Measurements from ENCODE around the gene RANBP9. TPM values are rescaled to one million over a fixed set of nuclear protein-coding genes. Genes with fewer than 3 reads are reported as not detected.

RANBP9 gene
- total and polyA plus RNA-seq, 4 experiments from 2014 or later: 3.4 to 52.9 (median 29.9) TPM

DNA sequence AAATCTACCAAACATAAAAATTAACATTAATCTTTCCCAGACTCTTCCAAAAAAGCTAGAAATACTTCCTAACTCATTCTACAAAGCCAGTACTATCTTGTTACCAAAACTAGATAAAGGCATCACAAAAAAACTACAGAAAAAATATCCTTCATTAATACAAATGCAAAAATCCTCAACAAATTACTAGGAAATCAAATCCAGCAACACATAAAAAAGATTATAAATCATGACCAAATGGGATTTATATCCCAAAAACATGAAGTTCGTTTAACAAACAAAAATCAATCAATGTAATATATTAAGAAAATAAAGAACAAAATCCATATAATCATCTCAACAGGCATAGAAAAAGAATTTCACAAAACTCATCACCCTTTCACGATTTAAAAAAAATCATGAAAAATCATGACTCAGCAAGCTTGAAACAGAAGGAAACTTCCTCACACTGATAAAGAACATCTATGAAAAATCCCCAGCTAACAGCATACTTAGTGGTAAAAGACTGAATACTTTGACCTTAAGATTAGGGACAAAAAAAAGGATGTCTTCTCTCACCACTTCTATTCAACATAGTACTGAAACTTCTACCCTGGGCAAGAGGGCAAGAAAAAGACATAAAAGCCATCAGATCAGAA is 43.2 kb downstream of the RANBP9 start:
- Mint-ChIP-seq H3K4me1 (peaks cover 63 to 90% (median 81%) of the 10 kb centered on the region in 4 donors), H3K36me3 (peaks cover 8 to 13% of the 10 kb centered on the region in 2 donors), H3K4me3 (peak overlapping the region in 6 of 8 donors; percentile 17 to 70 (median 59)), H3K27me3 (no peaks in the 10 kb centered on the region), H3K27ac (peak overlapping the region in 4 of 7 donors; percentile 16 to 70 (median 44)), H3K9me3 (peaks cover 0 to 4% (median 0%) of the 10 kb centered on the region in 8 donors)
- CTCF ChIA-PET (ENCODE audit: partially characterized antibody): interaction anchor here (0.5 to 1.9 kb wide), 3 partner anchors 9 to 100 kb away, joined by 3 to 4 read pairs (median 3); partner anchors contain the start of gene NOL7
- Histone ChIP-seq H3K27me3 (ENCODE audit: insufficient read depth, low read length) (no peaks in the 10 kb centered on the region), H3K36me3 (ENCODE audit: insufficient read depth, low read length) (no peaks in the 10 kb centered on the region), H3K4me1 (ENCODE audit: insufficient read depth, low read length) (peaks cover 89% of the 10 kb centered on the region), H3K27ac (ENCODE audit: low read depth, low read length) (no peak overlapping the region), H3K4me3 (ENCODE audit: low read length in 2 of 2) (no peak overlapping the region), H3K9me3 (ENCODE audit: control insufficient read depth in 1 of 2, low read length in 2 of 2) (no peaks in the 10 kb centered on the region)
- POLR2A ChIA-PET (ENCODE audit: partially characterized antibody): interaction anchor here (1.8 kb wide), 1 partner anchor 20 kb away, joined by 5 read pairs; no protein-coding TSS in a partner anchor
- peak in 1 of 5 donors; percentile 15 for DNase-seq
- intact Hi-C loops (cut with micrococcal nuclease): no loop called here

GRCh38 chr6:13667655-13668054 is 44.0 kb downstream of the RANBP9 start:
- Mint-ChIP-seq H3K27ac (peak overlapping the region in 1 of 7 donors; percentile 90), H3K4me1 (peaks cover 63 to 90% (median 81%) of the 10 kb centered on the region in 4 donors), H3K4me3 (peak overlapping the region in 2 of 8 donors; percentile 38 to 67)

GRCh38 chr6:13666194-13667105 is 45.2 kb downstream of the RANBP9 start:
- H3K9me3 ChIP-seq (ENCODE audit: control insufficient read depth in 1 of 2, low read length in 2 of 2): no peaks in the 10 kb centered on the region
- peak overlapping the region in 6 of 7 donors; percentile 1 to 84 (median 50) for H3K27ac Mint-ChIP-seq
- H3K36me3 ChIP-seq (ENCODE audit: insufficient read depth, low read length): no peaks in the 10 kb centered on the region
- H3K27ac ChIP-seq (ENCODE audit: low read depth, low read length): no peak overlapping the region
- no peak for DNase-seq
- H3K27me3 Mint-ChIP-seq: no peaks in the 10 kb centered on the region
- ChIA-PET CTCF (ENCODE audit: partially characterized antibody) (interaction anchor here (1.9 kb wide), 1 partner anchor 11 kb away, joined by 4 read pairs; no protein-coding TSS in a partner anchor), POLR2A (ENCODE audit: partially characterized antibody) (interaction anchor here (1.3 to 1.8 kb wide), 2 partner anchors 11 to 22 kb away, joined by 3 to 5 read pairs; no protein-coding TSS in a partner anchor)
- H3K36me3 Mint-ChIP-seq: peaks cover 6 to 7% of the 10 kb centered on the region in 2 donors
- no peaks in the 10 kb centered on the region for H3K27me3 ChIP-seq (ENCODE audit: insufficient read depth, low read length)
- H3K4me1 ChIP-seq (ENCODE audit: insufficient read depth, low read length): peaks cover 88% of the 10 kb centered on the region
- peaks cover 0 to 4% (median 0%) of the 10 kb centered on the region in 8 donors for H3K9me3 Mint-ChIP-seq
- H3K4me3 ChIP-seq (ENCODE audit: low read length in 2 of 2): no peak overlapping the region
- intact Hi-C loops (cut with micrococcal nuclease): loop anchor here (1.0 kb wide), 1 partner anchor 15 kb away; no protein-coding TSS in a partner anchor
- peaks cover 65 to 90% (median 81%) of the 10 kb centered on the region in 4 donors for H3K4me1 Mint-ChIP-seq
- peak overlapping the region in 6 of 8 donors; percentile 2 to 50 (median 42) for H3K4me3 Mint-ChIP-seq

More at GRCh38 chr6:13667655-13668054, 44.0 kb downstream of the RANBP9 start:
- Histone ChIP-seq H3K27ac (ENCODE audit: low read depth, low read length) (no peak overlapping the region), H3K4me1 (ENCODE audit: insufficient read depth, low read length) (peaks cover 89% of the 10 kb centered on the region), H3K27me3 (ENCODE audit: insufficient read depth, low read length) (no peaks in the 10 kb centered on the region), H3K4me3 (ENCODE audit: low read length in 2 of 2) (no peak overlapping the region), H3K9me3 (ENCODE audit: control insufficient read depth in 1 of 2, low read length in 2 of 2) (no peaks in the 10 kb centered on the region), H3K36me3 (ENCODE audit: insufficient read depth, low read length) (no peaks in the 10 kb centered on the region)
- no peak for DNase-seq
- Mint-ChIP-seq H3K36me3 (peaks cover 6 to 7% of the 10 kb centered on the region in 2 donors), H3K27me3 (no peaks in the 10 kb centered on the region), H3K9me3 (peaks cover 0 to 4% (median 0%) of the 10 kb centered on the region in 8 donors)
- ChIA-PET POLR2A (ENCODE audit: partially characterized antibody) (interaction anchor here (1.3 to 1.8 kb wide), 2 partner anchors 12 to 20 kb away, joined by 3 to 5 read pairs; no protein-coding TSS in a partner anchor), CTCF (ENCODE audit: partially characterized antibody) (interaction anchor here (1.2 to 1.9 kb wide), 2 partner anchors 10 to 52 kb away, joined by 3 to 4 read pairs; partner anchors contain the start of gene NOL7)
- intact Hi-C loops (cut with micrococcal nuclease): no loop called here

DNA sequence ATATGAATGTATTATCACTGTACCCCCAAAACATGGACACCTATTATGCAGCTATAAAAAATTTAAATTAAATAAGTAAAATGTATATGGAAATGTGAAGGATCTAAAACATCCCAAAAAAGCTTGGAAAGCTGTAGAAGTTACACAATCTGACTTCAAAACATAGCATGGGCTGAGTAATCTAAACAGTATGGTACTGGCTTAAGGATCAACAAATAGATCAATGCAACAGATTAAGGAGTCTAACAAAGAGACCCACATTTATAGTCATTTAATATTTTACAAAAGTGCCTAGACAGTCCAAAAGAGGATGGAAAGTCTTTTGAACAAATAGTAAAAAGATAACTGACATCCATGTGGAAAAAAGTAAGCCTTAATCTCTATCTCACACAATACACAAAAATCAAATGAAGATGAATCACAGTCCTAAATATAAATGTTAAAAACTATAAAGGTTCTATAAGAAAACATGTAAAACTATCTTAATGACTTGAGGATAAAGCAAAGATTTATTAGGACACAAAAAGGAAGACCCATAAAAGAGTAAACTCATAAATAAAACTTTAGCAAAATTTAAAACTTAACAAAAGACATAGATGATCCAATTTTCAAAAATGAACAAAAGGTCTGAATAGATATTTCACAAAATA is 46.8 kb downstream of the RANBP9 start:
- no peak for DNase-seq
- no peak overlapping the region for H3K27ac ChIP-seq (ENCODE audit: low read depth, low read length)
- no peaks in the 10 kb centered on the region for H3K9me3 ChIP-seq (ENCODE audit: control insufficient read depth in 1 of 2, low read length in 2 of 2)
- POLR2A ChIA-PET (ENCODE audit: partially characterized antibody): interaction anchor here (1.4 kb wide), 1 partner anchor 49 kb away, joined by 3 read pairs; the partner anchor contains the start of gene NOL7
- Mint-ChIP-seq H3K27me3 (no peaks in the 10 kb centered on the region), H3K9me3 (peaks cover 0 to 2% (median 0%) of the 10 kb centered on the region in 8 donors), H3K27ac (peak overlapping the region in 4 of 7 donors; percentile 5 to 62 (median 20)), H3K4me3 (peak overlapping the region in 2 of 8 donors; percentile 45 to 50), H3K4me1 (peaks cover 73 to 98% (median 86%) of the 10 kb centered on the region in 4 donors), H3K36me3 (peaks cover 3 to 7% of the 10 kb centered on the region in 2 donors)
- H3K4me3 ChIP-seq (ENCODE audit: low read length in 2 of 2): no peak overlapping the region
- CTCF ChIA-PET (ENCODE audit: partially characterized antibody): interaction anchor here (1.0 kb wide), 1 partner anchor 10 kb away, joined by 3 read pairs; no protein-coding TSS in a partner anchor
- H3K4me1 ChIP-seq (ENCODE audit: insufficient read depth, low read length): peaks cover 96% of the 10 kb centered on the region
- H3K36me3 ChIP-seq (ENCODE audit: insufficient read depth, low read length): no peaks in the 10 kb centered on the region
- intact Hi-C loops (cut with micrococcal nuclease): loop anchor here (5.0 kb wide), 1 partner anchor 32 kb away; no protein-coding TSS in a partner anchor
- H3K27me3 ChIP-seq (ENCODE audit: insufficient read depth, low read length): no peaks in the 10 kb centered on the region

- Mint-ChIP-seq H3K4me3 (peak overlapping the region in 6 of 8 donors; percentile 13 to 67 (median 48)), H3K27ac (no peak overlapping the region), H3K27me3 (no peaks in the 10 kb centered on the region), H3K36me3 (peaks cover 3 to 5% of the 10 kb centered on the region in 2 donors), H3K4me1 (peaks cover 70 to 99% (median 84%) of the 10 kb centered on the region in 4 donors), H3K9me3 (no peaks in the 10 kb centered on the region)
- no peak for DNase-seq
- ChIA-PET POLR2A (ENCODE audit: partially characterized antibody) (interaction anchor here (0.7 to 1.4 kb wide), 2 partner anchors 10 to 49 kb away, joined by 3 read pairs; partner anchors contain the start of gene NOL7), CTCF (ENCODE audit: partially characterized antibody) (interaction anchor here (1.0 kb wide), 1 partner anchor 9 kb away, joined by 3 read pairs; no protein-coding TSS in a partner anchor)
- peaks cover 96% of the 10 kb centered on the region for H3K4me1 ChIP-seq (ENCODE audit: insufficient read depth, low read length)
- intact Hi-C loops (cut with micrococcal nuclease): loop anchor here (5.0 kb wide), 1 partner anchor 33 kb away; no protein-coding TSS in a partner anchor
- H3K27ac ChIP-seq (ENCODE audit: low read depth, low read length): no peak overlapping the region
- H3K36me3 ChIP-seq (ENCODE audit: insufficient read depth, low read length): no peaks in the 10 kb centered on the region
- H3K4me3 ChIP-seq (ENCODE audit: low read length in 2 of 2): peak overlapping the region in 1 of 2 donors; percentile 3
- no peaks in the 10 kb centered on the region for H3K9me3 ChIP-seq (ENCODE audit: control insufficient read depth in 1 of 2, low read length in 2 of 2)
- no peaks in the 10 kb centered on the region for H3K27me3 ChIP-seq (ENCODE audit: insufficient read depth, low read length)
Observed at GRCh38 chr6:13663986-13664385, 47.6 kb downstream of the RANBP9 start.

DNA sequence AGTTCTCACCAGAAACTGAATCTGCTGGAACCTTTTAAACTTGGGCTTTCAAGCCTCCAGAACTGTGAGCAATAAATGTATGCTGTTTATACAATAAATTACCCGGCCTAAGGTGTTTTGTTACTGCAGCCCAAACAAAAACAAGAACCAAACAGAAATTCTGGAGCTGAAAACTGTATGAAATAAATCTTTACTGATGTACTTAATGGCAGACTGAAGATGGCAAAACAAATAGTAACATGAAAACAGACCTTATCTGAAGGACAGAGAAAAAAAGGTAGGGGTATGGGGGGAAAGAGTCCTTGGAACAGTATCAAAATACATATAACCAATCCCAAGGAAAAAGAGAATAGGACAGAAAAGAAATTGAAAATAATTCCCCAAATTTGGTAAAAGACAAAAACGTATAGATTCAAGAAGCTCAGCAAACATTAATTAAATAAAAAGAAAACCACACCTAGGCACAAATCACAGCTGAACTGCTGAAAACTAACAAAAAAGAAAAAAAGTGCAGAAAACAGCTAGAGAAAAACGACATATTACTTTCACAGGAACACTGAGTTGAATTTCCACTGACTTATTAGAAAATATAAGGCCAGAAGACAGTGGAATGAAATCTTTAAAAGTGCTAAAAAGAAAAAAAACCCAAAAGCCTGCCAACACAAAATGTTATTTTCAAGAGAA is 48.8 kb downstream of the RANBP9 start:
- Histone ChIP-seq H3K27ac (ENCODE audit: low read depth, low read length) (no peak overlapping the region), H3K27me3 (ENCODE audit: insufficient read depth, low read length) (no peaks in the 10 kb centered on the region), H3K36me3 (ENCODE audit: insufficient read depth, low read length) (no peaks in the 10 kb centered on the region), H3K4me3 (ENCODE audit: low read length in 2 of 2) (no peak overlapping the region), H3K4me1 (ENCODE audit: insufficient read depth, low read length) (peaks cover 88% of the 10 kb centered on the region), H3K9me3 (ENCODE audit: control insufficient read depth in 1 of 2, low read length in 2 of 2) (no peaks in the 10 kb centered on the region)
- Mint-ChIP-seq H3K4me3 (peak overlapping the region in 6 of 8 donors; percentile 3 to 71 (median 54)), H3K27ac (peak overlapping the region in 3 of 7 donors; percentile 0 to 3 (median 2)), H3K36me3 (peaks cover 3 to 4% of the 10 kb centered on the region in 2 donors), H3K9me3 (no peaks in the 10 kb centered on the region), H3K27me3 (no peaks in the 10 kb centered on the region), H3K4me1 (peaks cover 63 to 92% (median 78%) of the 10 kb centered on the region in 4 donors)
- intact Hi-C loops (cut with micrococcal nuclease): loop anchor here (5.0 kb wide), 1 partner anchor 35 kb away; no protein-coding TSS in a partner anchor
- no peak for DNase-seq
- CTCF ChIA-PET (ENCODE audit: partially characterized antibody): no interaction called here
- POLR2A ChIA-PET (ENCODE audit: partially characterized antibody): no interaction called here
